ENCODE results near the gene AQP1. TPM values are rescaled to one million over a fixed set of nuclear protein-coding genes. Genes with fewer than 3 reads are reported as not detected.

The AQP1 gene
- polyA plus RNA-seq, 1 donor (not counting 4 experiments of a cell fraction or from before 2014, with no cell fraction given), result 0.07 TPM

GRCh38 chr7:30971840-30972563 is 60.3 kb downstream of the AQP1 start:
- dilution Hi-C loops (cut with MboI; ENCODE audit: extremely low pct_ligation_motif_present, low sequenced_read_pairs), result no loop called here
- Histone ChIP-seq H3K4me3 (ENCODE audit: control insufficient read depth in 2 of 3, extremely low read depth in 1 of 3, insufficient read depth in 2 of 3, low read depth in 1 of 3, low read length in 3 of 3) (no peak overlapping the region), H3K27me3 (ENCODE audit: control insufficient read depth, extremely low read depth, insufficient read depth, low read length) (peaks cover 23% of the 10 kb centered on the region), H3K9ac (ENCODE audit: control insufficient read depth, extremely low read depth, insufficient read depth, low read length) (no peak overlapping the region), H3K36me3 (ENCODE audit: control insufficient read depth in 2 of 2, extremely low read depth in 1 of 2, insufficient read depth in 2 of 2, low read length in 2 of 2) (no peaks in the 10 kb centered on the region), H3K4me2 (ENCODE audit: control insufficient read depth, extremely low read depth, insufficient read depth, low read depth, low read length) (no peak overlapping the region), H3K79me2 (ENCODE audit: control insufficient read depth, insufficient read depth, low read length) (no peaks in the 10 kb centered on the region), H4K20me1 (ENCODE audit: control insufficient read depth, extremely low read depth, insufficient read depth, low read length) (no peaks in the 10 kb centered on the region), H3K4me1 (ENCODE audit: control insufficient read depth, extremely low read depth, insufficient read depth, low read length) (no peaks in the 10 kb centered on the region), H3K9me3 (ENCODE audit: control insufficient read depth, low read depth, low read length) (no peaks in the 10 kb centered on the region), H3K9me1 (ENCODE audit: control insufficient read depth, extremely low read depth, insufficient read depth, low read length) (no peaks in the 10 kb centered on the region), H3K27ac (ENCODE audit: control insufficient read depth, insufficient read depth, low read length) (no peak overlapping the region), H2AFZ (ENCODE audit: control insufficient read depth, low read length) (no peak overlapping the region)
- no peak for FAIRE-seq
- DNase-seq (ENCODE audit: low read depth, low spot score), result no peak
- TF ChIP-seq EZH2 (IDR thresholded peaks at IDR 0.05; ENCODE audit: low read length), result no peak
- no peak for TF ChIP-seq CTCF (optimal IDR thresholded peaks at IDR 0.05 in 1 of 3, IDR thresholded peaks at IDR 0.05 in 1 of 3, conservative IDR thresholded peaks at IDR 0.05 in 1 of 3; ENCODE audit: extremely low read depth in 1 of 3, insufficient read depth in 2 of 3, low read length in 3 of 3)

GRCh38 chr7:30973292-30973691 is 61.6 kb downstream of the AQP1 start:
- H3K79me2 ChIP-seq (ENCODE audit: control insufficient read depth, insufficient read depth, low read length), result no peaks in the 10 kb centered on the region
- H3K4me2 ChIP-seq (ENCODE audit: control insufficient read depth, extremely low read depth, insufficient read depth, low read depth, low read length), result no peak overlapping the region
- TF ChIP-seq EZH2 (IDR thresholded peaks at IDR 0.05; ENCODE audit: low read length) (no peak), CTCF (optimal IDR thresholded peaks at IDR 0.05 in 1 of 3, IDR thresholded peaks at IDR 0.05 in 1 of 3, conservative IDR thresholded peaks at IDR 0.05 in 1 of 3; ENCODE audit: extremely low read depth in 1 of 3, insufficient read depth in 2 of 3, low read length in 3 of 3) (no peak)
- H3K36me3 ChIP-seq (ENCODE audit: control insufficient read depth in 2 of 2, extremely low read depth in 1 of 2, insufficient read depth in 2 of 2, low read length in 2 of 2), result no peaks in the 10 kb centered on the region
- FAIRE-seq (no peak), DNase-seq (ENCODE audit: low read depth, low spot score) (no peak)
- H4K20me1 ChIP-seq (ENCODE audit: control insufficient read depth, extremely low read depth, insufficient read depth, low read length), result no peaks in the 10 kb centered on the region
- H3K4me3 ChIP-seq (ENCODE audit: control insufficient read depth in 2 of 3, extremely low read depth in 1 of 3, insufficient read depth in 2 of 3, low read depth in 1 of 3, low read length in 3 of 3), result no peak overlapping the region
- H3K9ac ChIP-seq (ENCODE audit: control insufficient read depth, extremely low read depth, insufficient read depth, low read length), result no peak overlapping the region
- no peaks in the 10 kb centered on the region for H3K9me1 ChIP-seq (ENCODE audit: control insufficient read depth, extremely low read depth, insufficient read depth, low read length)
- H3K9me3 ChIP-seq (ENCODE audit: control insufficient read depth, low read depth, low read length), result no peaks in the 10 kb centered on the region
- peaks cover 22% of the 10 kb centered on the region for H3K27me3 ChIP-seq (ENCODE audit: control insufficient read depth, extremely low read depth, insufficient read depth, low read length)
- H3K27ac ChIP-seq (ENCODE audit: control insufficient read depth, insufficient read depth, low read length), result no peak overlapping the region
- H2AFZ ChIP-seq (ENCODE audit: control insufficient read depth, low read length), result no peak overlapping the region
- dilution Hi-C loops (cut with MboI; ENCODE audit: extremely low pct_ligation_motif_present, low sequenced_read_pairs), result no loop called here
- no peaks in the 10 kb centered on the region for H3K4me1 ChIP-seq (ENCODE audit: control insufficient read depth, extremely low read depth, insufficient read depth, low read length)
